ENCODE results near the gene TP63.

Gene TP63

GRCh38 chr3:189809583-189809982, 178.4 kb downstream of the TP63 start:
- no peak for DNase-seq (ENCODE audit: low spot score)

GRCh38 chr3:189812806-189813465, 181.7 kb downstream of the TP63 start:
- no peak for DNase-seq (ENCODE audit: low spot score)

GRCh38 chr3:189813647-189814240, 182.6 kb downstream of the TP63 start:
- DNase-seq (ENCODE audit: low spot score): no peak

- DNase-seq (ENCODE audit: low spot score): no peak
Observed at GRCh38 chr3:189820365-189820720, 189.2 kb downstream of the TP63 start.

- DNase-seq (ENCODE audit: low spot score): no peak
Observed at GRCh38 chr3:189821262-189821661, 190.1 kb downstream of the TP63 start.

GRCh38 chr3:189822726-189823125, 191.5 kb downstream of the TP63 start:
- DNase-seq (ENCODE audit: low spot score): no peak

- DNase-seq (ENCODE audit: low spot score): no peak
Observed at GRCh38 chr3:189824629-189825312, 193.6 kb downstream of the TP63 start.

GRCh38 chr3:189826566-189826965, 195.4 kb downstream of the TP63 start:
- no peak for DNase-seq (ENCODE audit: low spot score)

- no peak for DNase-seq (ENCODE audit: low spot score)
Observed at GRCh38 chr3:189827108-189827507, 195.9 kb downstream of the TP63 start.

GRCh38 chr3:189830401-189830800, 199.2 kb downstream of the TP63 start:
- DNase-seq (ENCODE audit: low spot score): no peak

- DNase-seq (ENCODE audit: low spot score): no peak
Observed at GRCh38 chr3:189833266-189833665, 202.1 kb downstream of the TP63 start.

GRCh38 chr3:189833996-189834395, 202.8 kb downstream of the TP63 start:
- DNase-seq (ENCODE audit: low spot score): no peak

GRCh38 chr3:189834462-189834861, 203.3 kb downstream of the TP63 start:
- DNase-seq (ENCODE audit: low spot score): no peak

- no peak for DNase-seq (ENCODE audit: low spot score)
Observed at GRCh38 chr3:189836795-189837194, 205.6 kb downstream of the TP63 start.

- DNase-seq (ENCODE audit: low spot score): no peak
Observed at GRCh38 chr3:189838291-189838690, 207.1 kb downstream of the TP63 start.

- no peak for DNase-seq (ENCODE audit: low spot score)
Observed at GRCh38 chr3:189839576-189839975, 208.4 kb downstream of the TP63 start.

- no peak for DNase-seq (ENCODE audit: low spot score)
Observed at GRCh38 chr3:189841473-189842205, 210.4 kb downstream of the TP63 start.

- no peak for DNase-seq (ENCODE audit: low spot score)
Observed at GRCh38 chr3:189842681-189843602, 211.8 kb downstream of the TP63 start.

- no peak for DNase-seq (ENCODE audit: low spot score)
Observed at GRCh38 chr3:189845069-189845468, 213.9 kb downstream of the TP63 start.

GRCh38 chr3:189848395-189849040, 217.3 kb downstream of the TP63 start:
- no peak for DNase-seq (ENCODE audit: low spot score)

GRCh38 chr3:189849262-189849661, 218.1 kb downstream of the TP63 start:
- no peak for DNase-seq (ENCODE audit: low spot score)
